ENCODE measurements around the gene GALNTL6.
A peak's percentile ranks its signal among the peaks of the same experiment; 100 is the strongest.

The GALNTL6 gene

GRCh38 chr4:171809854-171810253 is 3.4 kb upstream of the GALNTL6 start:
- TF ChIP-seq ELF4 (IDR thresholded peaks at IDR 0.05) = no peak
- TF ChIP-seq SUZ12 (IDR thresholded peaks at IDR 0.05) = no peak
- TF ChIP-seq CTBP1 (IDR thresholded peaks at IDR 0.05; ENCODE audit: borderline replicate concordance) = no peak
- no peak for TF ChIP-seq HDGF (IDR thresholded peaks at IDR 0.05; ENCODE audit: borderline replicate concordance)
- TF ChIP-seq, protein P1, sequence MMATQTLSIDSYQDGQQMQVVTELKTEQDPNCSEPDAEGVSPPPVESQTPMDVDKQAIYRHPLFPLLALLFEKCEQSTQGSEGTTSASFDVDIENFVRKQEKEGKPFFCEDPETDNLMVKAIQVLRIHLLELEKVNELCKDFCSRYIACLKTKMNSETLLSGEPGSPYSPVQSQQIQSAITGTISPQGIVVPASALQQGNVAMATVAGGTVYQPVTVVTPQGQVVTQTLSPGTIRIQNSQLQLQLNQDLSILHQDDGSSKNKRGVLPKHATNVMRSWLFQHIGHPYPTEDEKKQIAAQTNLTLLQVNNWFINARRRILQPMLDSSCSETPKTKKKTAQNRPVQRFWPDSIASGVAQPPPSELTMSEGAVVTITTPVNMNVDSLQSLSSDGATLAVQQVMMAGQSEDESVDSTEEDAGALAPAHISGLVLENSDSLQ (IDR thresholded peaks at IDR 0.05) = no peak
- TF ChIP-seq ZNF384 (IDR thresholded peaks at IDR 0.05) = no peak
- TF ChIP-seq FOXM1 (IDR thresholded peaks at IDR 0.05; ENCODE audit: borderline replicate concordance) = no peak
- TF ChIP-seq NFRKB (IDR thresholded peaks at IDR 0.05) = no peak
- TF ChIP-seq L3MBTL2 (conservative IDR thresholded peaks at IDR 0.05) = no peak
- no peak for TF ChIP-seq BHLHE40 (IDR thresholded peaks at IDR 0.05; ENCODE audit: borderline replicate concordance)
- no peak for TF ChIP-seq TARDBP (IDR thresholded peaks at IDR 0.05)
- no peak for TF ChIP-seq ARNT (IDR thresholded peaks at IDR 0.05)
- no peak for TF ChIP-seq SP1 (IDR thresholded peaks at IDR 0.05)
- TF ChIP-seq LEF1 (IDR thresholded peaks at IDR 0.05; ENCODE audit: borderline replicate concordance) = no peak
- no peak for TF ChIP-seq FOXA1 (IDR thresholded peaks at IDR 0.05)
- ChIA-PET POLR2A (no interaction called here), CTCF (no interaction called here)
- DNase-seq (ENCODE audit: extremely low spot score) = no peak

DNA sequence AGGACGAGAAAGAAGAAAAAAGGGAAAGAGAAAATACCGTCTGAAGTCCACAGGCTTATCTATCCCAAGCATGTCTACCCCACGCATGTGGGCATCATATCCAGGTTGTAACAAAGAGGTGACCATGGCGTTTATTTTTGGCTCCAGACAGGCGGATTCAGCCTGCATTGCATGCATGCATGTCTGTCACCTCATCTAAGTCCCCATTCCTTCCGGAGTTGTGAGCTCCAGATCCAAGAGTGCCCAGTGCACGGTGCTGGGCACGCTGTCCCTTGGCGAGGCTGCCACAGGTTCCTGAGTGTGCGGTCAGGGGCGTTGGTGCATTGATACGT is 905 bp upstream of the GALNTL6 start:
- POLR2A ChIA-PET = no interaction called here
- TF ChIP-seq, protein P1 (IDR thresholded peaks at IDR 0.05) = peak; percentile 9; the same call in 1 of the 2 replicates
- TF ChIP-seq L3MBTL2 (conservative IDR thresholded peaks at IDR 0.05) (peak; percentile 83; the same call in 1 of the 2 replicates), CTBP1 (IDR thresholded peaks at IDR 0.05; ENCODE audit: borderline replicate concordance) (no peak)
- CTCF ChIA-PET = no interaction called here
- DNase-seq (ENCODE audit: extremely low spot score) = no peak

DNA sequence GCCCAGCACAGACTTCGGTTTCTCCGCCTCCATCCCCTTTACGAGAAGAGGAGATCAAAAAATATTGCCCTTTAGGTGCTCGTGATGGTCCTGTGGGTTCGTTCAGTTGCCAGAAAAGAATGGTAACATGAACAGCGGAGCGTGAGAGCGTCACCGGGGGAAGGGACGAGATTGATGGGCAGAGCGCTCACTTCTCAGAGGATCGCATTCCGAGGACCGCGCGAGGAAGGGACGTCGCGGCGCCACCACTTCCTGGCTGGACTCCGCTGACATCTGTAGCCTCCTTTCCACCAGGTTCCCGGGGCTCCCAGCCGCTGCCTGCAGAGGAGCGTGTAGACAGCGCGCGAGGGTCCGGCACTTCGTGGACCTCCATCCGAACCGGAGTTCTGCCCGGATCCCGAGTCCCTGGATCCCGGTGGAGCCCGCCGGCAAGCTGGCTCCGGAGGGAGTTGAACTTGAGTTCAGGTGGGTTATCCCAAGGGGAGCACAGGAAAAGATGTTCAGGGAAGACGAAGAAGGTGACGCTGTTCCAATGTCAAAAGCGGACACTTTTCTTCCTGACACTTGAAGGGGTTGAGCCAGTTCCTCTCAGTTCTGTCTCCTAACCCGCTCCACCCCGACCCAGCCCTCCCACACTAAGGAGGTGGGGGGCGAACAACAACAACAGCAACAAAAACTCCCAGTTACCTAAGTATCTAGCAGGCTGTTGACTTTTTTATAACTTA is 484 bp downstream of the GALNTL6 start:
- CTCF ChIA-PET = no interaction called here

DNA sequence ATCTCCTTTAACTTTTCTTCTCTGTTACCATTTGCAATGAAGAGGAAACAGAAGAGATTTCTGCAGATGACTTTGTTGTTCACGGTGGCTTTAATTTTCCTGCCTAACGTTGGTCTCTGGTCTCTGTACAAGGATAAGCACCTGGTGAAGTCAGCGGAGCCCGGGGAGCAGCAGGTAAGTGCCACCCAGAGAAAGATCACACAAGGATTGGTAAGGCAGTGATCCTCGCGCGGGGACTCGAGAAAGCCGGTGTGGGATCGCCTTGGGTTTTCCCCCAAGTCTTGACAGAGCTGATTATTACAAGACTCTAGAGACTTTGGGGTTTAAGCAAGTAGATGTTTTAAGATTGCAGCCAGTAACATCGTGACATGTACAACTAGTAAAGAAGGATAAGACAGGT is 1.3 kb downstream of the GALNTL6 start:
- ChIA-PET POLR2A (no interaction called here), CTCF (no interaction called here)
- TF ChIP-seq L3MBTL2 (conservative IDR thresholded peaks at IDR 0.05) (no peak), CTBP1 (IDR thresholded peaks at IDR 0.05; ENCODE audit: borderline replicate concordance) (no peak), TARDBP (IDR thresholded peaks at IDR 0.05) (no peak), NFRKB (IDR thresholded peaks at IDR 0.05) (no peak), FOXM1 (IDR thresholded peaks at IDR 0.05; ENCODE audit: borderline replicate concordance) (no peak), HDGF (IDR thresholded peaks at IDR 0.05; ENCODE audit: borderline replicate concordance) (no peak), ZNF384 (IDR thresholded peaks at IDR 0.05) (no peak), ELF4 (IDR thresholded peaks at IDR 0.05) (no peak), LEF1 (IDR thresholded peaks at IDR 0.05; ENCODE audit: borderline replicate concordance) (no peak), SUZ12 (IDR thresholded peaks at IDR 0.05) (no peak), FOXA1 (IDR thresholded peaks at IDR 0.05) (no peak), SP1 (IDR thresholded peaks at IDR 0.05) (no peak), FOXK2 (IDR thresholded peaks at IDR 0.05) (no peak), BHLHE40 (IDR thresholded peaks at IDR 0.05; ENCODE audit: borderline replicate concordance) (no peak), ARNT (IDR thresholded peaks at IDR 0.05) (no peak)
- TF ChIP-seq, protein P1 (IDR thresholded peaks at IDR 0.05) = no peak
- no peak for DNase-seq (ENCODE audit: extremely low spot score)

More for the DNA sequence above, 484 bp downstream of the GALNTL6 start:
- peak; percentile 30 for DNase-seq (ENCODE audit: extremely low spot score)
- POLR2A ChIA-PET = interaction anchor here (1.0 kb wide), 1 partner anchor 25 kb away, joined by 3 read pairs; no protein-coding TSS in a partner anchor
- TF ChIP-seq, protein P1 (IDR thresholded peaks at IDR 0.05) = 0 out of 2 replicates have a peak, but pooled peaks have one; percentile 19
- TF ChIP-seq ZNF384 (IDR thresholded peaks at IDR 0.05) (no peak), BHLHE40 (IDR thresholded peaks at IDR 0.05; ENCODE audit: borderline replicate concordance) (no peak), SUZ12 (IDR thresholded peaks at IDR 0.05) (no peak), L3MBTL2 (conservative IDR thresholded peaks at IDR 0.05) (peak; percentile 84), ARNT (IDR thresholded peaks at IDR 0.05) (no peak)

DNA sequence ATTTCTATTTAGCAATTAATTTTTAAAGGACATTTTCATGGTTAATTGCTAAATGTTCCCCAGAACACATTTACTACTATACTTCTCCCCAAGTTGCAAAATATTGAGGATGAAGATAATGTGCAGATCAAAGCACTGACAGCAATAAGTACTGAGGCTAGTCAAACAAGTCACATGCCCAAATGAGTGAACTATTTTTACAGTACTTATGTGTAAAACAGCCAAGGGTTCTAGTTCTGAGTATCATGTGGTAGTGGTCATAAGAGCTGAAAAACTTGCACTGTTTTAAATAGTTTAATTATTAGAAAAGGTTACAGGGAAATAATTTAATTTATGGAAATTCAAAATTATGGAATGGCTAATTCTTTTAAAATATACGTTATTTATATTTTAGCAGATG is 3.8 kb downstream of the GALNTL6 start:
- DNase-seq (ENCODE audit: extremely low spot score) = no peak
- ChIA-PET CTCF (no interaction called here), POLR2A (no interaction called here)
- no peak for TF ChIP-seq FOXK2 (IDR thresholded peaks at IDR 0.05)
- no peak for TF ChIP-seq ZNF384 (IDR thresholded peaks at IDR 0.05)
- no peak for TF ChIP-seq ARNT (IDR thresholded peaks at IDR 0.05)
- no peak for TF ChIP-seq BHLHE40 (IDR thresholded peaks at IDR 0.05; ENCODE audit: borderline replicate concordance)
- no peak for TF ChIP-seq L3MBTL2 (conservative IDR thresholded peaks at IDR 0.05)
- no peak for TF ChIP-seq SP1 (IDR thresholded peaks at IDR 0.05)
- no peak for TF ChIP-seq NFRKB (IDR thresholded peaks at IDR 0.05)
- TF ChIP-seq ELF4 (IDR thresholded peaks at IDR 0.05) = no peak
- TF ChIP-seq FOXA1 (IDR thresholded peaks at IDR 0.05) = no peak
- no peak for TF ChIP-seq HDGF (IDR thresholded peaks at IDR 0.05; ENCODE audit: borderline replicate concordance)
- no peak for TF ChIP-seq LEF1 (IDR thresholded peaks at IDR 0.05; ENCODE audit: borderline replicate concordance)
- TF ChIP-seq SUZ12 (IDR thresholded peaks at IDR 0.05) = no peak
- no peak for TF ChIP-seq FOXM1 (IDR thresholded peaks at IDR 0.05; ENCODE audit: borderline replicate concordance)
- no peak for TF ChIP-seq TARDBP (IDR thresholded peaks at IDR 0.05)
